ACC112 (cell line): ENCODE results near the gene KBTBD4.
A peak's percentile ranks its signal among the peaks of the same experiment; 100 is the strongest.
"Not testable (repeated sequence)": the region's sequence is repeated elsewhere in the genome, so short reads cannot be mapped to it uniquely, and the experiment has no call there.

Experiments used
- H2AFZ ChIP-seq: fragments of 200-600 bp; sonication (generic); one replicate; pipeline ENCODE4 v1.6.0; 2017; ENCODE audit warnings: antibody characterized with exemption, low read length; ENCODE audit not compliant: unreplicated experiment
- H3K27ac ChIP-seq: fragments of 200-600 bp; sonication (generic); 2 replicates; pipeline ENCODE4 v1.5.1; 2014; ENCODE audit warnings: low read depth, mild to moderate bottlenecking, antibody characterized with exemption, low read length, moderate library complexity
- H3K27me3 ChIP-seq: fragments of 200-600 bp; sonication (generic); 2 replicates; pipeline ENCODE4 v1.6.1; 2014; ENCODE audit warnings: mild to moderate bottlenecking, antibody characterized with exemption, low read length, moderate library complexity, mixed read lengths; ENCODE audit not compliant: insufficient read depth
- H3K36me3 ChIP-seq: fragments of 200-600 bp; sonication (generic); 2 replicates; pipeline ENCODE4 v1.6.1; 2016; ENCODE audit warnings: mild to moderate bottlenecking, antibody characterized with exemption, low read length, moderate library complexity, mixed read lengths; ENCODE audit not compliant: insufficient read depth
- H3K4me1 ChIP-seq: fragments of 200-600 bp; sonication (generic); one replicate; pipeline ENCODE4 v1.6.1; 2016; ENCODE audit warnings: low read length, mixed read lengths; ENCODE audit not compliant: insufficient read depth, unreplicated experiment, control insufficient read depth
- H3K4me3 ChIP-seq: fragments of 200-600 bp; sonication (generic); 2 replicates; pipeline ENCODE4 v1.5.1; 2014; ENCODE audit warnings: mild to moderate bottlenecking, low read depth, low read length
- H3K79me2 ChIP-seq: fragments of 200-600 bp; sonication (generic); one replicate; pipeline ENCODE4 v1.6.0; 2016; ENCODE audit warnings: low read length; ENCODE audit not compliant: control insufficient read depth, unreplicated experiment, insufficient read depth

The KBTBD4 gene

DNA sequence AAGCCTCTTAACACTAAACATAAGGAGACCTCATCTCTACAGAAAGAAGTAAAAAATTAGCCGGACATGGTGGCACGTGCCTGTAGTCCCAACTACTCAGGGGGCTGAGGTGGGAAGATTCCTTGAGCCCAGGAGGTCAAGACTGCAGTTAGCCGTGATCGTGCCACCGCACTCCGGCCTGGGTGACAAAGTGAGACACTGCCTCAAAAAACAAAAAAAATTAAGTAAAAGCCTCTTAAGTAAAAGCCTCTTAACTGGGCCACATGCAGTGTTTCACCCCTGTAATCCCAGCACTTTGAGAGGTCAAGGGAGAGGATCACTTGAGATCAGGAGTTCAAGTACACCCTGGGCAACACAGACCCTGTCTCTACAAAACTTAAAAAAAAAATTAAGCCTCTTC is 51.6 kb downstream of the KBTBD4 start:
- Histone ChIP-seq H2AFZ (no peak overlapping the region), H3K4me3 (no peak overlapping the region), H3K27me3 (no peaks in the 10 kb centered on the region), H3K27ac (no peak overlapping the region), H3K36me3 (no peaks in the 10 kb centered on the region), H3K4me1 (peaks cover 34% of the 10 kb centered on the region), H3K79me2 (peaks cover 99% of the 10 kb centered on the region)

DNA sequence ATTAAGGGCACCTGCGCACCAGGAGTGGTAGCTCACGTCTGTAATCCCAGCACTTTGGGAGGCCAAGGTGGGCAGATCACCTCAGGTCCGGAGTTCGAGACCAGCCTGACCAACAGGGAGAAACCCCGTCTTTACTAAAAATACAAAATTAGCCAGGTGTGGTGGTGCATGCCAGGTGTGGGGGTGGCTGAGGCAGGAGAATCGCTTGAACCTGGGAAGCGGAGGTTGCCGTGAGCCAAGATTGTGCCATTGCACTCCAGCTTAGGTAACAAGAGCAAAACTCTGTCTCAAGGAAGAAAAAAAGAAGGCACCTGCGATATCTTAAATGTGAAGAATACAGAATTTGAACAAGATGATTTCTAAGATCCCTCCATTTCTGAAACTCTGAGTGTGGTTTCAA is 52.7 kb downstream of the KBTBD4 start:
- H3K27ac ChIP-seq, H3K27me3 ChIP-seq, H2AFZ ChIP-seq, H3K36me3 ChIP-seq, H3K4me3 ChIP-seq: not testable (repeated sequence)
- H3K79me2 ChIP-seq: peaks cover 99% of the 10 kb centered on the region
- H3K4me1 ChIP-seq: peaks cover 38% of the 10 kb centered on the region

DNA sequence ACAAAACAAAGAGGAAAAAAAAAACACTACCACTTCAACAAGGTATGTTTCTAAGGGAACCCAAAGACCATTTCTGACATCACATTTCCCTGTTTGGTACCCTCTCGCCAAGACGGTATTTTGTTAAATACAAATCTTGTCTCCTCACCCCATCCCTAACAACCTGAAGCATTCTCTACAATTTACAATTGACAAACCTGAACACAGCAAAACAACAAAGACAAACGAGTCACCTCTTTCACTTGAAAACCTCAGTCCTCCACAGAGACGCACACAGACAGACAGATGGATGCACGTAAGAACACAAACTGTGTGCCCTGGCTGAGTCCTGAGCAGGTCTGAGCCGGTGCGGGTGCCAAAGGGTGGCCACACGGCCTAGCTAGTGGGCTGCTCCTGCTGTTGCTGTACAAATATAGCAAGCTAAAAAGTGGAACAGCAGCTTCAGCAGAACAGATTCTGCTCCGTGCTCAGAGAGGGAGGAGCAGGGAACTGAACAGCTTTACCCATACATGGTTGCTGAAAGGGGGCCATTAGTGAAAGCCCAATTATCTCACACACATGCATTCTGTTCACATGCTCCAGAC is 54.4 kb downstream of the KBTBD4 start:
- Histone ChIP-seq H3K4me1 (peaks cover 38% of the 10 kb centered on the region), H2AFZ (no peak overlapping the region), H3K79me2 (peaks cover 97% of the 10 kb centered on the region), H3K4me3 (peak overlapping the region; percentile 58), H3K27me3 (no peaks in the 10 kb centered on the region), H3K27ac (peak overlapping the region; percentile 91), H3K36me3 (no peaks in the 10 kb centered on the region)

DNA sequence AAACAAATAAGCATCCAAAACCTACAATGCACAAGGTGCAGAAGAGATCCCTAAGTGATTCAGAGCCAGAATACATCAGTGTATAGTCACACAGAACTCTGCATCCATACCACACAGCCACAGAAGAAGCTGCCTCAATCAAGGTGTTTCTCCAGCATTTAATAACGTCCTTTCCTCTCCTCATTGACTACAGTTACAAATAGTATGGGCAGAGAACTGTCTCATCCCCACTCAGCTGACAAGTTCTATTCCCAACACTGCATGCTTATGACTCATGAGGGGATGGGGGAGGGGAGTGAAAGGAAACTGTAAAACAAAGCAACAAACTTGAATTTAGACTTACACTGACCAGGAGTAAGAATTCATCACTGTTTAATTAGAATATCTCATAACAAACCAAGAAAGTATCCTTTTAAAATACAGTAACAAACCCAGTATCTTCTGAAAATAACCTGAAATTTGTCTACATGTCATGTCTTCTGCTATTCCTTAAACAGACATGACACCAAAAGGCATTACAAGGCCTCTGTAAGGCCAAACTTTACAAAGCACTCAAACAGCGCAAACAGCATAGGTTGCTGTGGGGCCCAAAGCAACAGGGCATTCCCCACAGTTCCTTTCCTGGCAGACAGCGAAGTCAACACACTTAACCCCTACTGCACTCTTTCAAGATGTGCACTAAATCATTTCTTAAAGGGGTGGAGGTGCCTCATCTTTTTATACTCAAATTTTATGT is 55.1 kb downstream of the KBTBD4 start:
- H3K36me3 ChIP-seq: no peaks in the 10 kb centered on the region
- H3K27me3 ChIP-seq: no peaks in the 10 kb centered on the region
- peak overlapping the region; percentile 91 for H3K27ac ChIP-seq
- H2AFZ ChIP-seq: no peak overlapping the region
- H3K4me3 ChIP-seq: peak overlapping the region; percentile 58
- peaks cover 97% of the 10 kb centered on the region for H3K79me2 ChIP-seq
- peaks cover 41% of the 10 kb centered on the region for H3K4me1 ChIP-seq
